ENCODE measurements around the gene CPTP.
"Not testable (repeated sequence)": the region's sequence is repeated elsewhere in the genome, so short reads cannot be mapped to it uniquely, and the experiment has no call there.

CPTP gene

DNA sequence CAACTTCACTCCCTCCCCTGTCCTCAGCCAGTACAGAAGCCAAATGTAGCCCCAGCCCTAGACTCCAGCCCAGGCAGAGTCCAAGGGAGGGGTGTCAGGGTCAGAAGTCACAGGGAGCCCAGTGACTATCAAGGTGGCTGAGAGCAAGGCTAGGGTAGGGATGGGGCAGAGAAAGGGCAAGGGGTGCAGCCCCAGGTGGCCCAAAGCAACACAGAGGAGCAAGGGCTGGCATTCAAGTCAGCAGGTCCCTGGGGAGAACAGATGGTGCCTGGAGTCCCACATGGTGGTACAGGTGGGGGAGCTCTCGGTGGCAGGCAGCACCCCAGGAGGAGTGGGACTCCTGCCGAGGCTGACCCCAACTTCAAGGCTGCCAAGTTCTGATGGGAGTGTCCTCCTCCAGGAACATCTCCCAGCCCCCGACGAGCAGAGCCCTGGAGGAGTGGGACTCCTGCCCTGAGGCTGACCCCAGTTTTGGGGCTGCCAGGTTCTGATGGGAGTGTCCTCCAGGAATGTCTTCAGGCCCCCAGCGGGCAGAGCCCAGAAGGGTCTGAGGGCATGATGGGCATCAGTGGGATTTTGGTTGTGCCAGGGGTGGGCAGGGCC, 28.3 kb downstream of the CPTP start:
- no peak for DNase-seq

- DNase-seq, result no peak
Observed at GRCh38 chr1:1353389-1354151, 29.0 kb downstream of the CPTP start.

DNA sequence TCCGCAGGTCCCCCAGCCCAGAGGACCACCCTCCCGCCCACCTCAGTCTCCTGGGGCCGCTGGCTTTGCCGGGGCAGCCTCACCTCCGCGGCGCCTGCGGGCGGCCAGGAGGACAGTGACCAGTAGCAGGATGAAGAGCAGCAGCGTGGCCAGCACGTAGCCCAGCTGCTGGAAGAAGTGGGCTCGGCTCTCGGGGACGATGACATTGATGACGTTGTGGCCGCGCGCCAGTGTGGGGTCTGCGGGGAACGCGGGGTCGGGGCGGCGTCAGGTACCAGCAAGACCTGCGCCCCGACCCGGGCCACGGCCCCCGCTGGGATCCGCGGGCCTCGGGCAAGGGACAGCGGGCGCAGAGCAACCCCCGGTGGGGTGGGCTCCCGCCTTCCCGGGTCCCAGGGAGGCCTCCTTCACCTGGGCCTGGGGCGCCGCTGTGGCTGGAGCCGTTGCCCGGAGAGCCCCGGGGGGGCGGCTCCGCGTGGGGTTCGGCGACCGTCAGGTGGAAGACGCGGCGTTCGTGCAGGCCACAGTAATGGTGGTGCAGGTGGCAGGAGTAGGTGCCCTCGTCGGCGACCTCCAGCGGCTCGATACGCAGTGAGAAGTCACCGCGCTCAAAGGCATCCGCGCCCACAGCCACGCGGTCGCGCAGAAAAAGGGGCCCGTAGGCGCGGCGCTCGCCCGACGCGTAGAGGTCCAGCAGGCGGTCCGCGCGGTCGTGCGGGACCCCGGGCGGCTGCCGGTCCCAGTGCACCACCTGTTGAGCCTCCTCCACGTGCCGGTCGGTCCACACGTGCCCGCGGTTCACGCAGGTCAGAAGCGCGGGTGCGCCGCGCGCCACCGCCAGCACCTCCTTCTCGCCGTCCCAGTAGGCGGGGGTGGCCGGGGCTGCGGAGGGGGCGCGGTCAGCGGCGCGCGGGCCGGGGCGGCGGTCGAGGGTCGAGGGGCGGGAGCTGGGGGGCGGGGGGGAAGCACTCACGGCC, 30.0 kb downstream of the CPTP start:
- DNase-seq, result no peak

- peak in 1 of 2 experiments; percentile 83 for DNase-seq
Observed at GRCh38 chr1:1355416-1355815, 30.8 kb downstream of the CPTP start.

DNA sequence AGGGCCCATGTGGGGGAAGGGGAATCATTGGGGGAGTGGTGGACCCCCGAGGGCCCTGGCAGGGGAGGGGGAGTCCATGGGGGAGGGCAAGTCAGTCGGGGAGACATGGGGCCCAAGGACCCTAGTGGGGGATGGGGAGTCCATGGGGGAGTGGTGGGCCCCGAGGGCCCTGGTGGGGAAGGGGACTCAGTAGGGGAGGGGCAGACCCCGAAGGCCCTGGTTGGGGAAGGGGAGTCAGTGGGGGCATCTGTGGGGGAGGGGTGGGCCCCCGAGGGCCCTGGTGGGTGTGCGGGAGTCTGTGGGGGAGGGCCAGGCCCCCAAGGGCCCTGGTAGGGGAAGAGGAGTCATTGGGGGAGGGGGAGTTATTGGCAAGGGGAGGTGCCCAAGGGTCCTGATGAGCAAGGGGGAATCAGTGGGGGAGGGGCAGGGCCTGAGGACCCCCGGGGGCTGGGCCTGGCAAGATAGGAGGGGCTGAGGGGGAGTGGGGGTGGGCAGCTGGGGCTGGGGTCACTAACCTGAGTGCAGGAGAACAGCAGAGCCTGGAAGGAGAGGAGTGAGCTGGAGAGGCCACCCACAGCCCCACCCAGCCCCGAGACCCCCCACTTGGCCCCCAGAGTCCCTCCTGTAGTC, 31.7 kb downstream of the CPTP start:
- DNase-seq, result no peak

- DNase-seq, result no peak
Observed at GRCh38 chr1:1356796-1357401, 32.3 kb downstream of the CPTP start.

GRCh38 chr1:1357871-1358432, 33.4 kb downstream of the CPTP start:
- no peak for DNase-seq

DNA sequence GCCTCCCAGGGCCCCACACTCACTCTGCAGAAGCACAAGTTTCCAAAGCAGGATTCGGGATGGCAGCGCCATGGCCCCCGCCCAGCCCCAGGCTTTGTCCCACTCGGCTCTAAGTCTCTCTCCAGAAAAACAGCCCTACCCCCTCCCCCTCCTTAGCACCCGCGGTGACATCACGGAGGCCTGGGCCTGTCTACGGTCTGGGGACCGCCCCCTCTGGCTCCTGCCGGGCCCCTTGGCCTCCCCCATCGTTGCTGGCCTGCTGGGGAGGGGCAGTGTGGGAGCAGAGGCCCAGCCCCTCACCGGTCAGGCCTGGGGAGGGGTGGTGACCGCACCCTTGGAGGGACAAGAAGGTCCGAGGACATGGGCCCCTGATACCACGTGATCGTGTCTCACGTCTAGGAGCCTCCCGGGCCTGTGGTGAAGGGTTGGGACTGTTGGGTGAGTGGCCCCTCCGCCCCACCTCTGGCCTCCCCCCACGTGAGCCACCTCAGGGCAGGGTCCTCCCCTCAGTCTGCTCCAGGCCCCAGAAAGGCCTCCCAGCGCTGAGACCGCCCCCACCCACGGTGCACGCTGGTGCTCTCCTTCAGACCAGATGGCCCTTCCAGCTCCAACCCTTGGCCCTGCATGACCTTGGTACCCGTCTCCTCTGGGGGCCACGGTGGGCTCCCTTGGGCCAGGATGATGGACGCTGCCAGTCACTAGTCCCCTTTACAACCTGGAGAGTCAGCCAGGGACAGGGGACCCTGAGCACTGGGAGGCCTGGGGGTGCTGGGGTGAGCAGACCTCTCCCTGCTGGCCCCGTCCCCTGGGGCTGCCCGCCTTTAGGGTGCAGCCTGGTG, 34.0 kb downstream of the CPTP start, which contains the start of gene MXRA8:
TSS of gene MXRA8 (minus strand) at position 123 of the 839 bp plus-strand sequence. CDS start at position 72, 51 bp downstream.
- DNase-seq, result no peak

DNA sequence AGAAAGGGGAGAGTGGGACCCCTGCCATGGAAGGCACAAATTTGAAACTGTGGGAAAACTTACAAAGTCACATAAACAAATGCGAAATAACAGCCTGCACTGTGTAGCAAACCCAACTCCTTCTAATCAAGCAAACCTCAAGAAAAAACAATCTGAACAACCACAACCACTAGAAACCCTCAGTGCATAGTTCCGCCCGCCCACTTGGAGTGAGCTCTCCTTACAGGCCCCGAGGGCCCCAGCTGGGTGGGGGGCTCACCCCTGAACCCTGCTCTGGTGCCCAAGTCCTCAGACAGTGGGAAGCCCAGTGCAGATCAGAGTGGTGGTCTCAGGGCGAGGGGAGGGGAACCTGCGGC, 34.7 kb downstream of the CPTP start:
- no peak for DNase-seq

- no peak for DNase-seq
Observed at GRCh38 chr1:1359664-1360468, 35.3 kb downstream of the CPTP start.

GRCh38 chr1:1360506-1361169, 36.0 kb downstream of the CPTP start:
- DNase-seq, result no peak

DNA sequence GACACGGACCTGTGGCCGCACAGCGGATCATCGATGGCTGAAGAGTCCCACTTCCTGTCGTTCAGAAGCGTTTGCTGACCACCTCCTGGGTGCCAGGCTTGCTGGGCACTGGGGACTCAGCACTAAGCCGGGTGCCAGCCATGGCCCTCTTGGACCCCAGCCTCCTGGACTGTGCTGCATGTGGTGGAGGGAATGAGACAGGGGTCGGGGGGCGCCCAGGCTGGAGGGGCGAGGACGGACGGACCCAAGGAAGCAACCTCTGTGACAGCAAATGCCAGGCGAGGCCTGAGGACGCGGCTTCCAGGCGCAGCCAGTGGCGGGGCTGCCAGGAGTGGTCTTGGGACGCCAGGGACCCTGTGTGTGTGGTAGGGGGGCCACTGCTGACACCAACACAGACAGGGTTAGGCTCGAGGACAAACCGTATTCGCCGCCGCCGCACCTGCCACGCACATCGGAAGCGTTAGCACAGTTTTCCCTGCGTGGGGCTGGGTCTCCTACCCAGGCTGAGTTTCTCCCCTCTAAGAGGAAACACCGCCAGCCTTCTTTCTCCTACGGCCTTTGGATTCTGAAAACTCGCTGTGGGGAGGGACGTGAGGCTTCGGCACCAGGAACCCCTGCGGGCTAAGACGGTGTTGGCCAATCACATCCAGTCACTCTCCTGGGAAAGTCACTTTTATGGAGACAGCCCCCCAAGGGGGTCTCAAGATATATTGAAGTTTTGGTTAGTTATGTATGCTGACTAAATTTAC, 36.8 kb downstream of the CPTP start:
- DNase-seq, result no peak

- DNase-seq, result peak in 1 of 2 experiments; percentile 55
Observed at GRCh38 chr1:1361982-1362423, 37.4 kb downstream of the CPTP start.

GRCh38 chr1:1364266-1364665, 39.7 kb downstream of the CPTP start:
- DNase-seq, result no peak

DNA sequence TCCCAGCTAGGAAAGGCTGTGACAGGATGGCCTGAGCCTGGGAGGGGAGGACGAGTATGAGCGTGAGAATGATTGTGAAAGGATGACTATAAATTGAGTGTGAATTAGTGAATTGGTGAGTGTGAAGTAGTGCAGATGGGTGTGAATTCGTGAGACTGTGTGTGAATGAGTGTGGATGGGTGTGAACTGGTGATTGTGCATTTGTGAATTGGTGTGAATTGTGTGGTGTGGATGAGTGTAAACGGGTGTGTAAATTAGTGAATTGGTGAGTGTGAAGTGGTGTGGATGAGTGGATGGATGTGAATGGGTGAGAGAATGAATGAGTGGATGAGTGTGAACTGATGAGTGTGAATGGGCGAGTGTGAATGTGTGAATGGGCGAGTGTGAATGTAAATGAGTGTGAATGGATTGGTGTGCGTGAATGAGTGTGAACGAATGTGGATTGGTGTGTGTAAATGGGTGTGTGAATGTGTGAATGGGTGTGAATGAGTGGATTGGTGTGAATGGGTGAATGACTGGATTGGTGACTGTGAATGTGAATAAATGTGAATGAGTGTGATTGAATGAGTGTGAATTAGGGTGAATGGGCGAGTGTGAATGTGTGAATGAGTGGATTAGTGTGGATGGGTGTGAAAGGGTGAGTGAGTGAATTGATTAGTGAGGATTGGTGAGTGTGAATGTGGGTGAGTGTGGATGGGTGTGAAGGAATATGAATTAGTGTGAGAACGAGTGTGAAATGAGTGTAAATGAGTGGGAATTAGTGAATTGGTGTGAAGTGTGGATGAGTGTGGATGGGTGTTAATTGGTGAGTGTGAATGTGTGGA, 41.5 kb downstream of the CPTP start:
- no peak for DNase-seq

- no peak for DNase-seq
Observed at GRCh38 chr1:1366699-1367066, 42.1 kb downstream of the CPTP start.

DNA sequence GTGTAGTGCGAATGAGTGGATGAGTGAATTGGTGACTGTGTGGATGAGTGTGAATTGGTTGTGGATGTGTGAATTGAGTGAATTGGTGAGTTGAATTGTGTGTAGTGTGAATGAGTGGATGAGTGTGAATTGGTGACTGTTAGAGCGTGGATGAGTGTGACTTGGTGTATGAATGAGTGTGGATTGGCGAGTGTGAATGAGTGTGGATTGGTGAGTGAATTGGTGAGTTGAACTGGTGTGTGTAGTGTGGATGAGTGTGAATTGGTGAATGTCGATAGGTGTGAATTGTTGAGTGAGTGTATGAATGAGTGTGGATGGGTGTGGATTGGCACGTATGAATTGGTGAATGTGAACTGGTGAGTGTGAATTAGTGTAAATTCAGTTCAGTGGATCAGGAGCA, 42.7 kb downstream of the CPTP start:
- DNase-seq, result no peak

DNA sequence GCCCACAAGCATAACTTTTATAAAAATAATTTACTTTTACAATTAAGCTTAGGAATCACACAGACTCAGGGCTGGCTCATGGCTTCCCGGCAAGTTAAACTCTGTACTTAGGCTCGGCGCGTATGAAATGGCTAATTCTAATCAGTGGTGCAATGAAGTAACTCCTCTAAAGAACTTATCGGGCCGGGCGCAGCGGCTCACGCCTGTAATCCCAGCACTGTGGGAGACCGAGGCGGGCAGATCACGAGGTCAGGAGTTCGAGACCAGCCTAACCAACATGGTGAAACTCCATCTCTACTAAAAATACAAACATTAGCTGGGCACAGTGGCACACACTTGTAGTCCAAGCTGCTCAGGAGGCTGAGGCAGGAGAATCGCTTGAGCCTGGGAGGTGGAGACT, 45.5 kb downstream of the CPTP start:
- not testable (repeated sequence) for DNase-seq

Data from NCI-H526 (cell line).